C4-2B (cell line): Measurements from ENCODE around the gene XPR1.

Experiments used
- H3K27ac ChIP-seq: fragments of 450-650 bp; 2 replicates; pipeline ENCODE4 v1.5.1; 2017
- ZFX ChIP-seq: fragments of 450-650 bp; IDR thresholded peaks from 2 replicates; pipeline ENCODE4 v1.6.1; 2017
- TF ChIP-seq, protein P1 (sequence below): fragments of 450-650 bp; conservative IDR thresholded peaks from 2 replicates; pipeline ENCODE4 v1.5.1; 2017; ENCODE audit warnings: mild to moderate bottlenecking

XPR1 gene

GRCh38 chr1:180796897-180797640 is 165.2 kb downstream of the XPR1 start:
- no peak for TF ChIP-seq ZFX
- TF ChIP-seq, protein P1, sequence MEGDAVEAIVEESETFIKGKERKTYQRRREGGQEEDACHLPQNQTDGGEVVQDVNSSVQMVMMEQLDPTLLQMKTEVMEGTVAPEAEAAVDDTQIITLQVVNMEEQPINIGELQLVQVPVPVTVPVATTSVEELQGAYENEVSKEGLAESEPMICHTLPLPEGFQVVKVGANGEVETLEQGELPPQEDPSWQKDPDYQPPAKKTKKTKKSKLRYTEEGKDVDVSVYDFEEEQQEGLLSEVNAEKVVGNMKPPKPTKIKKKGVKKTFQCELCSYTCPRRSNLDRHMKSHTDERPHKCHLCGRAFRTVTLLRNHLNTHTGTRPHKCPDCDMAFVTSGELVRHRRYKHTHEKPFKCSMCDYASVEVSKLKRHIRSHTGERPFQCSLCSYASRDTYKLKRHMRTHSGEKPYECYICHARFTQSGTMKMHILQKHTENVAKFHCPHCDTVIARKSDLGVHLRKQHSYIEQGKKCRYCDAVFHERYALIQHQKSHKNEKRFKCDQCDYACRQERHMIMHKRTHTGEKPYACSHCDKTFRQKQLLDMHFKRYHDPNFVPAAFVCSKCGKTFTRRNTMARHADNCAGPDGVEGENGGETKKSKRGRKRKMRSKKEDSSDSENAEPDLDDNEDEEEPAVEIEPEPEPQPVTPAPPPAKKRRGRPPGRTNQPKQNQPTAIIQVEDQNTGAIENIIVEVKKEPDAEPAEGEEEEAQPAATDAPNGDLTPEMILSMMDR = no peak
- H3K27ac ChIP-seq = no peak overlapping the region

- no peak overlapping the region for H3K27ac ChIP-seq
- no peak for TF ChIP-seq ZFX
- TF ChIP-seq, protein P1 = no peak
Measured at GRCh38 chr1:180800945-180801344, 169.1 kb downstream of the XPR1 start.

- no peak for TF ChIP-seq ZFX
- TF ChIP-seq, protein P1 = no peak
- H3K27ac ChIP-seq = no peak overlapping the region
Measured at GRCh38 chr1:180802813-180803212, 171.0 kb downstream of the XPR1 start.

- no peak for TF ChIP-seq ZFX
- no peak overlapping the region for H3K27ac ChIP-seq
Measured at GRCh38 chr1:180805316-180805715, 173.5 kb downstream of the XPR1 start.

- TF ChIP-seq ZFX = no peak
- TF ChIP-seq, protein P1 = no peak
- H3K27ac ChIP-seq = no peak overlapping the region
Measured at GRCh38 chr1:180811298-180811697, 179.5 kb downstream of the XPR1 start.

DNA sequence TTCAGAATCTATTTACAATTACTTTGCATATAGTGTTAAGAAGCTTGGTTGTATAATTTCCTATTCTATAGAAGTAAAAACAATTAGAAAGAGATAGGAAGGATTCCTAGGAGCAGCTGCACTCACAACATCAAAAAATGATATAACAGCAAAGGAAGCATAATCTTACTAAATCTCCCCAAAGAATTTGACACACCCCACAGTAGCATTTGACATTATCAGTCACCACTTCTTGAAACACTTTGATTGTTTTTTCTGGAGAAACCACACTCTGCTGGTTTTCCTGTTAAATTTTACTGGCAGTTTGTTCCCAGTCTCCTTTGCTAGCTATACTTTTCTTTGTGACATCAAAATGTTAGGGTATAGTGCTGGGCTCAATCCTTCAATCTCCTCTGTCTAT is 180.1 kb downstream of the XPR1 start:
- TF ChIP-seq ZFX = no peak
- TF ChIP-seq, protein P1 = no peak

GRCh38 chr1:180814258-180814657 is 182.4 kb downstream of the XPR1 start:
- H3K27ac ChIP-seq = no peak overlapping the region
- TF ChIP-seq, protein P1 = no peak
- no peak for TF ChIP-seq ZFX

More for the DNA sequence above, 180.1 kb downstream of the XPR1 start:
- no peak overlapping the region for H3K27ac ChIP-seq

DNA sequence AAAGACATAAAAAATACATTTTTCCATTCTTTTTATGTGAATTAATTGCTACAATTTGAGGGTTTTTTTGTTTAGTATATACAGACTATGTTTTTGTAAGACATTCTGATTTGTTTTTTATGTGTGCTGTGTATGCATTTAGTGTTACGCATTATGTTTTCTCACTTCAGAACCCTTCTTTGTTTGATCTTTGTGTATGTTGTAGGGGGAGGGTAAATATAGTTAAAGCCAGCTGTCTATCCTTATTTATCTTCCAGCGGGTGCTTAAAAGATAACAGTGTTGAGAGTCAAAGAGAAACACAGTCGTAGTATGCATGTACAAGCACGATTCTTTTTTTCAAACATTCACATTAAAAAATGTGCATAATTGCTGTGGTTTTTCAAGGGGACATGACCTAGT is 183.4 kb downstream of the XPR1 start:
- TF ChIP-seq, protein P1 = no peak
- TF ChIP-seq ZFX = no peak
- H3K27ac ChIP-seq = no peak overlapping the region
